Activated CD8-positive, alpha-beta T cell treated with anti-CD3 and anti-CD28 coated beads, Interleukin-2, amount 10 ng/mL, durations not matched to agents 7 days and 5 days (primary cell): ENCODE measurements around the gene CSTF3. TPM values are rescaled to one million over a fixed set of nuclear protein-coding genes. Genes with fewer than 3 reads are reported as not detected.
"Not testable (repeated sequence)": the region's sequence is repeated elsewhere in the genome, so short reads cannot be mapped to it uniquely, and the experiment has no call there.

ENCODE experiments used
- ATAC-seq: fragments of 150-1000 bp; cut with Tn5 transposase; one replicate; pipeline ENCODE4 v1.10.0; 2021; ENCODE audit warnings: moderate library complexity
- CTCF ChIA-PET: fragments of 350-600 bp; sonication (Branson Sonifier 250); formaldehyde crosslinking; loops from one replicate; lab custom pipeline; 2021; ENCODE audit warnings: antibody characterized with exemption; lab: Charles Lee
- POLR2A ChIA-PET: fragments of 350-600 bp; sonication (Branson Sonifier 250); formaldehyde crosslinking; loops from one replicate; lab custom pipeline; 2021; ENCODE audit warnings: antibody characterized with exemption; lab: Charles Lee
- DNase-seq: peaks from one replicate; pipeline ENCODE4 v3.0.0-alpha.2; 2020
- H3K27ac Mint-ChIP-seq: one replicate; pipeline ENCODE4 v1.8.0; 2021; ENCODE audit warnings: mild to moderate bottlenecking, mixed read lengths
- H3K27me3 Mint-ChIP-seq: one replicate; pipeline ENCODE4 v1.8.0; 2021; ENCODE audit warnings: low read depth, mixed read lengths
- H3K36me3 Mint-ChIP-seq: one replicate; pipeline ENCODE4 v1.8.0; 2021; ENCODE audit warnings: low read depth, mixed read lengths
- H3K4me1 Mint-ChIP-seq: one replicate; pipeline ENCODE4 v1.8.0; 2021; ENCODE audit warnings: low read depth, mixed read lengths
- H3K4me3 Mint-ChIP-seq: one replicate; pipeline ENCODE4 v1.8.0; 2021; ENCODE audit warnings: mild to moderate bottlenecking, mixed read lengths
- H3K9me3 Mint-ChIP-seq: one replicate; pipeline ENCODE4 v1.8.0; 2022; ENCODE audit warnings: mixed read lengths; ENCODE audit not compliant: insufficient read depth
- total RNA-seq, 2 experiments: library from RNA; stranded (reverse); gene quantifications; one replicate each; pipeline ENCODE4 v1.2.3, GENCODE V29; 2021

CSTF3 gene
- total RNA-seq, 2 experiments from 2014 or later: 26.5 to 27.2 TPM

- Mint-ChIP-seq H3K27me3 (no peaks in the 10 kb centered on the region), H3K36me3 (peaks cover 7% of the 10 kb centered on the region), H3K4me3 (peak overlapping the region; percentile 31), H3K9me3 (no peaks in the 10 kb centered on the region), H3K4me1 (peaks cover 24% of the 10 kb centered on the region), H3K27ac (peak overlapping the region; percentile 14)
- POLR2A ChIA-PET: no interaction called here
- peak; percentile 82 for ATAC-seq
- CTCF ChIA-PET: no interaction called here
- DNase-seq: peak; percentile 51
Observed at GRCh38 chr11:33179348-33179803, 18.1 kb upstream of the CSTF3 start.

- Mint-ChIP-seq H3K9me3 (no peaks in the 10 kb centered on the region), H3K4me3 (no peak overlapping the region), H3K4me1 (peaks cover 24% of the 10 kb centered on the region), H3K27ac (peak overlapping the region; percentile 14), H3K36me3 (peaks cover 7% of the 10 kb centered on the region), H3K27me3 (no peaks in the 10 kb centered on the region)
- POLR2A ChIA-PET: no interaction called here
- ATAC-seq: no peak
- CTCF ChIA-PET: no interaction called here
- DNase-seq: no peak
Observed at GRCh38 chr11:33178443-33179180, 17.3 kb upstream of the CSTF3 start.

- H3K27ac Mint-ChIP-seq: no peak overlapping the region
- POLR2A ChIA-PET: no interaction called here
Observed at GRCh38 chr11:33177676-33178336, 16.5 kb upstream of the CSTF3 start.

GRCh38 chr11:33176760-33177159 is 15.5 kb upstream of the CSTF3 start:
- H3K4me3 Mint-ChIP-seq, H3K27me3 Mint-ChIP-seq, H3K9me3 Mint-ChIP-seq, CTCF ChIA-PET, ATAC-seq, DNase-seq, POLR2A ChIA-PET, H3K27ac Mint-ChIP-seq, H3K36me3 Mint-ChIP-seq: not testable (repeated sequence)
- H3K4me1 Mint-ChIP-seq: peaks cover 24% of the 10 kb centered on the region

More at GRCh38 chr11:33177676-33178336, 16.5 kb upstream of the CSTF3 start:
- Mint-ChIP-seq H3K36me3 (peaks cover 7% of the 10 kb centered on the region), H3K9me3 (no peaks in the 10 kb centered on the region), H3K4me3 (no peak overlapping the region), H3K4me1 (peaks cover 24% of the 10 kb centered on the region), H3K27me3 (no peaks in the 10 kb centered on the region)
- CTCF ChIA-PET: interaction anchor here (1.1 kb wide), 1 partner anchor 11 kb away, joined by 4 read pairs; no protein-coding TSS in a partner anchor
- DNase-seq: no peak
- ATAC-seq: no peak

GRCh38 chr11:33172996-33173395 is 11.7 kb upstream of the CSTF3 start:
- CTCF ChIA-PET: no interaction called here
- Mint-ChIP-seq H3K9me3 (no peaks in the 10 kb centered on the region), H3K27ac (no peak overlapping the region), H3K4me3 (no peak overlapping the region), H3K27me3 (no peaks in the 10 kb centered on the region), H3K4me1 (peaks cover under 1% of the 10 kb centered on the region), H3K36me3 (no peaks in the 10 kb centered on the region)
- POLR2A ChIA-PET: no interaction called here
- DNase-seq (no peak), ATAC-seq (no peak)

GRCh38 chr11:33172345-33172744 is 11.1 kb upstream of the CSTF3 start:
- Mint-ChIP-seq H3K27ac (no peak overlapping the region), H3K4me1 (no peaks in the 10 kb centered on the region), H3K27me3 (no peaks in the 10 kb centered on the region), H3K36me3 (no peaks in the 10 kb centered on the region), H3K4me3 (no peak overlapping the region), H3K9me3 (no peaks in the 10 kb centered on the region)
- DNase-seq (no peak), ATAC-seq (no peak)
- ChIA-PET POLR2A (no interaction called here), CTCF (no interaction called here)

GRCh38 chr11:33171251-33171650 is 10.0 kb upstream of the CSTF3 start:
- Mint-ChIP-seq H3K27me3 (no peaks in the 10 kb centered on the region), H3K4me3 (no peak overlapping the region), H3K9me3 (no peaks in the 10 kb centered on the region), H3K27ac (no peak overlapping the region), H3K4me1 (no peaks in the 10 kb centered on the region), H3K36me3 (no peaks in the 10 kb centered on the region)
- ATAC-seq (no peak), DNase-seq (no peak)
- ChIA-PET CTCF (no interaction called here), POLR2A (interaction anchor here (0.6 kb wide), 1 partner anchor 11 kb away, joined by 3 read pairs; no protein-coding TSS in a partner anchor)

GRCh38 chr11:33168709-33169200 is 7.5 kb upstream of the CSTF3 start:
- DNase-seq: no peak
- ChIA-PET POLR2A (no interaction called here), CTCF (no interaction called here)
- no peak for ATAC-seq
- Mint-ChIP-seq H3K27ac (no peak overlapping the region), H3K9me3 (no peaks in the 10 kb centered on the region), H3K27me3 (no peaks in the 10 kb centered on the region), H3K4me1 (no peaks in the 10 kb centered on the region), H3K36me3 (no peaks in the 10 kb centered on the region), H3K4me3 (no peak overlapping the region)

- ChIA-PET POLR2A (no interaction called here), CTCF (no interaction called here)
- DNase-seq (no peak), ATAC-seq (no peak)
- Mint-ChIP-seq H3K4me1 (peaks cover 30% of the 10 kb centered on the region), H3K9me3 (no peaks in the 10 kb centered on the region), H3K36me3 (peaks cover 25% of the 10 kb centered on the region), H3K27me3 (no peaks in the 10 kb centered on the region), H3K27ac (peak overlapping the region; percentile 7), H3K4me3 (peak overlapping the region; percentile 60)
Observed at GRCh38 chr11:33162831-33163230, 1.6 kb upstream of the CSTF3 start.

GRCh38 chr11:33160587-33160986 is 693 bp downstream of the CSTF3 start:
- DNase-seq (no peak), ATAC-seq (no peak)
- Mint-ChIP-seq H3K4me3 (peak overlapping the region; percentile 98), H3K36me3 (peaks cover 31% of the 10 kb centered on the region), H3K27me3 (no peaks in the 10 kb centered on the region), H3K4me1 (peaks cover 41% of the 10 kb centered on the region), H3K27ac (peak overlapping the region; percentile 98), H3K9me3 (no peaks in the 10 kb centered on the region)
- ChIA-PET CTCF (interaction anchor here (0.8 to 1.8 kb wide), 6 partner anchors 98 to 526 kb away, joined by 3 to 5 read pairs (median 3); no protein-coding TSS in a partner anchor), POLR2A (interaction anchor here (0.7 to 1.2 kb wide), 4 partner anchors 11 to 99 kb away, joined by 3 to 4 read pairs (median 4); partner anchors contain the start of gene HIPK3)

- Mint-ChIP-seq H3K4me1 (peaks cover 43% of the 10 kb centered on the region), H3K9me3 (no peaks in the 10 kb centered on the region), H3K4me3 (peak overlapping the region; percentile 98), H3K27ac (peak overlapping the region; percentile 98), H3K27me3 (no peaks in the 10 kb centered on the region), H3K36me3 (peaks cover 34% of the 10 kb centered on the region)
- DNase-seq (no peak), ATAC-seq (no peak)
- POLR2A ChIA-PET: interaction anchor here (0.7 to 1.2 kb wide), 3 partner anchors 11 to 98 kb away, joined by 3 to 4 read pairs (median 4); partner anchors contain the start of gene HIPK3
- CTCF ChIA-PET: interaction anchor here (0.9 to 1.8 kb wide), 3 partner anchors 99 to 163 kb away, joined by 3 to 5 read pairs (median 4); no protein-coding TSS in a partner anchor
Observed at GRCh38 chr11:33160136-33160535, 1.1 kb downstream of the CSTF3 start.
